ENCODE measurements around the gene EFR3B. TPM values are rescaled to one million over a fixed set of nuclear protein-coding genes. Genes with fewer than 3 reads are reported as not detected.

EFR3B gene
- total RNA-seq, 2 experiments from 2014 or later = not detected

DNA sequence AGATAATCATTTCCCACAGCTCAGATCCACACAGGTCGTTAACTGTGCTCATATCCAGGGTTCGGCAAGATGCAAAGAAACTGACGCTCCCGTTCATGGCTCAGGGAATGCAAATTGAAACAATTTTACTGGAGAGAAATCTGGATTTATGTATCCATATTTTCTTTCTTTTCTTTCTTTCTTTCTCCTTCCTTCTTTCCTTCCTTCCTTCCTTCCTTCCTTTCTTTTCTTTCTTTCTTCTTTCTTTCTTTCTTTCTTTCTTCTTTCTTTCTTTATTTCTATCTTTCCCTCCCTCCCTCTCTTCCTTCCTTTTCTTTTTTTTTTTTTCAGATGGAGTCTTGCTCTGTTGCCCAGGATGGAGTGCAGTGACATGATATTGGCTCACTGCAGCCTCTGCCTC lies 146.5 kb downstream of the EFR3B start:
- Histone ChIP-seq H3K36me3 (ENCODE audit: insufficient read depth, low read length) (no peaks in the 10 kb centered on the region), H3K4me2 (ENCODE audit: low read length) (no peak overlapping the region), H4K20me1 (ENCODE audit: insufficient read depth, low read length) (no peaks in the 10 kb centered on the region), H2AFZ (ENCODE audit: low read length) (no peak overlapping the region), H3K79me2 (ENCODE audit: insufficient read depth, low read depth, low read length) (no peaks in the 10 kb centered on the region), H3K27ac (ENCODE audit: low read depth, low read length, poor library complexity, severe bottlenecking) (no peak overlapping the region), H3K4me3 (ENCODE audit: low read depth, low read length, poor library complexity, severe bottlenecking) (no peak overlapping the region), H3K4me1 (ENCODE audit: insufficient read depth, low read length, poor library complexity, severe bottlenecking) (no peaks in the 10 kb centered on the region), H3K9me3 (ENCODE audit: low read length) (no peaks in the 10 kb centered on the region), H3K9me2 (ENCODE audit: insufficient read depth, low read length) (no peaks in the 10 kb centered on the region)
- intact Hi-C loops (cut with micrococcal nuclease; ENCODE audit: unreplicated experiment) = no loop called here
- ChIA-PET CTCF (ENCODE audit: unreplicated experiment) (no interaction called here), POLR2A (no interaction called here)
- no TSS peak for BruUV-seq (replicated peaks)
- no peak for DNase-seq (ENCODE audit: low spot score)
- TF ChIP-seq, protein P1, sequence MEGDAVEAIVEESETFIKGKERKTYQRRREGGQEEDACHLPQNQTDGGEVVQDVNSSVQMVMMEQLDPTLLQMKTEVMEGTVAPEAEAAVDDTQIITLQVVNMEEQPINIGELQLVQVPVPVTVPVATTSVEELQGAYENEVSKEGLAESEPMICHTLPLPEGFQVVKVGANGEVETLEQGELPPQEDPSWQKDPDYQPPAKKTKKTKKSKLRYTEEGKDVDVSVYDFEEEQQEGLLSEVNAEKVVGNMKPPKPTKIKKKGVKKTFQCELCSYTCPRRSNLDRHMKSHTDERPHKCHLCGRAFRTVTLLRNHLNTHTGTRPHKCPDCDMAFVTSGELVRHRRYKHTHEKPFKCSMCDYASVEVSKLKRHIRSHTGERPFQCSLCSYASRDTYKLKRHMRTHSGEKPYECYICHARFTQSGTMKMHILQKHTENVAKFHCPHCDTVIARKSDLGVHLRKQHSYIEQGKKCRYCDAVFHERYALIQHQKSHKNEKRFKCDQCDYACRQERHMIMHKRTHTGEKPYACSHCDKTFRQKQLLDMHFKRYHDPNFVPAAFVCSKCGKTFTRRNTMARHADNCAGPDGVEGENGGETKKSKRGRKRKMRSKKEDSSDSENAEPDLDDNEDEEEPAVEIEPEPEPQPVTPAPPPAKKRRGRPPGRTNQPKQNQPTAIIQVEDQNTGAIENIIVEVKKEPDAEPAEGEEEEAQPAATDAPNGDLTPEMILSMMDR (conservative IDR thresholded peaks at IDR 0.05; ENCODE audit: low read length) = no peak
- TF ChIP-seq EZH2phosphoT487 (IDR thresholded peaks at IDR 0.05; ENCODE audit: borderline replicate concordance, low read depth, low read length) = no peak

DNA sequence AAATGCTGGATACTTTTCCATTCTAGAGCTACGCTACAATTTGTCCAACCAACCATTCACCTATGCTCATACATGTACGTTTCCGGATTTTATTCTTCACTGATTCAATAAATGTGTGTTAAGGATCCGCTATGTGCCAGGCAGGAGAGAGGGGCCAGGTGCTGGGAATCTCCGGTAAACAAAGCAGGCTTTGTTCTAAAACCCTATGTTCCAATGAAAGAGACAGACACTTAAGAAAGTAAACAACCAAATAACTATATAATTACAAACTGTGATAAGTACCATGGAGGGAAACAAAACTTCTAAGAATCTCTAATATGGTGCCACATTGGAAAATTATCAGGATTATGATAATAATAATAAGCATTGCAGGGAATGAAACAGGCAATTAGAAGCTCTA lies 148.7 kb downstream of the EFR3B start:
- no peaks in the 10 kb centered on the region for H3K79me2 ChIP-seq (ENCODE audit: insufficient read depth, low read depth, low read length)
- intact Hi-C loops (cut with micrococcal nuclease; ENCODE audit: unreplicated experiment) = no loop called here
- CTCF ChIA-PET (ENCODE audit: unreplicated experiment) = no interaction called here

DNA sequence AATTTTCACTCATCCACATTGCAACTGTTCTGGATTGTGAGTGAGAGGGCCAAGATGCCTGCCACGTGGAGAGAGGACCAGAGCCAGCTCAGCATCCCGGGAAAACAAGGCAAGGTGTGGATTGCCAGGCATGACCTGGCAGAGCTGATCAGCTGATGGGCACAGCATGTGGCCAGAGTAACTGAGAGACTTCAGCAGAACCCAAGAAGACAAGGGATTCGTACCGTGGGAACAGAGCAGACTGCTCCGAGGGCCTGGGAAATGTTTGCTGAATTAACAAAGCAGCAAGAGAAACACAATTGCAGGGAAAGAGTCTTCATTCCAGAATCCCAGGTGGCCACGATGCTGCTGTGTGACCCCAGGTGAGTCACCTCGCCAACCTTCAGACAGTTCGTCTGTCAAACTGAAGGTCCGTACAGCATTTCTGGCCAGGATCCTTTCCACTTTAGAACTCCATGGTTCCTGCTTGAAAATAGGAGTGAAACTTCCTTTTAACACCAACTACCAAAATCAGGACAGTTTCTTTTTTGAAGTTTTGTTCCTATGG lies 152.8 kb downstream of the EFR3B start:
- Histone ChIP-seq H3K79me2 (ENCODE audit: insufficient read depth, low read depth, low read length) (no peaks in the 10 kb centered on the region), H4K20me1 (ENCODE audit: insufficient read depth, low read length) (no peaks in the 10 kb centered on the region; the same call in 1 of the 2 replicates), H3K36me3 (ENCODE audit: insufficient read depth, low read length) (no peaks in the 10 kb centered on the region), H3K9me3 (ENCODE audit: low read length) (no peaks in the 10 kb centered on the region), H3K27ac (ENCODE audit: low read depth, low read length, poor library complexity, severe bottlenecking) (no peak overlapping the region), H3K4me1 (ENCODE audit: insufficient read depth, low read length, poor library complexity, severe bottlenecking) (no peaks in the 10 kb centered on the region), H3K4me2 (ENCODE audit: low read length) (no peak overlapping the region), H2AFZ (ENCODE audit: low read length) (no peak overlapping the region), H3K4me3 (ENCODE audit: low read depth, low read length, poor library complexity, severe bottlenecking) (no peak overlapping the region), H3K9me2 (ENCODE audit: insufficient read depth, low read length) (no peaks in the 10 kb centered on the region)
- POLR2A ChIA-PET = no interaction called here
- DNase-seq (ENCODE audit: low spot score) = no peak
- BruUV-seq (replicated peaks) = no TSS peak
- CTCF ChIA-PET (ENCODE audit: unreplicated experiment) = no interaction called here
- intact Hi-C loops (cut with micrococcal nuclease; ENCODE audit: unreplicated experiment) = loop anchor here (5.0 kb wide), 1 partner anchor 222 kb away; the partner anchor contains the start of gene DNAJC27
- TF ChIP-seq EZH2phosphoT487 (IDR thresholded peaks at IDR 0.05; ENCODE audit: borderline replicate concordance, low read depth, low read length) = no peak
- TF ChIP-seq, protein P1 (conservative IDR thresholded peaks at IDR 0.05; ENCODE audit: low read length) = no peak

More for the DNA sequence above, 148.7 kb downstream of the EFR3B start:
- H3K4me3 ChIP-seq (ENCODE audit: low read depth, low read length, poor library complexity, severe bottlenecking) = no peak overlapping the region
- no peak overlapping the region for H3K27ac ChIP-seq (ENCODE audit: low read depth, low read length, poor library complexity, severe bottlenecking)
- no peak for TF ChIP-seq EZH2phosphoT487 (IDR thresholded peaks at IDR 0.05; ENCODE audit: borderline replicate concordance, low read depth, low read length)
- TF ChIP-seq, protein P1 (conservative IDR thresholded peaks at IDR 0.05; ENCODE audit: low read length) = no peak
- no peaks in the 10 kb centered on the region for H3K9me3 ChIP-seq (ENCODE audit: low read length)
- no peak overlapping the region for H2AFZ ChIP-seq (ENCODE audit: low read length)
- H3K4me1 ChIP-seq (ENCODE audit: insufficient read depth, low read length, poor library complexity, severe bottlenecking) = no peaks in the 10 kb centered on the region
- H3K36me3 ChIP-seq (ENCODE audit: insufficient read depth, low read length) = no peaks in the 10 kb centered on the region
- no peaks in the 10 kb centered on the region for H4K20me1 ChIP-seq (ENCODE audit: insufficient read depth, low read length)
- POLR2A ChIA-PET = interaction anchor here (1.2 kb wide), 1 partner anchor 495 kb away, joined by 3 read pairs; no protein-coding TSS in a partner anchor
- DNase-seq (ENCODE audit: low spot score) = no peak
- no peaks in the 10 kb centered on the region for H3K9me2 ChIP-seq (ENCODE audit: insufficient read depth, low read length)
- BruUV-seq (replicated peaks) = no TSS peak
- no peak overlapping the region for H3K4me2 ChIP-seq (ENCODE audit: low read length)

Measured in OCI-LY7 (cell line).